Measurements from ENCODE around the gene PTH.

PTH gene

DNA sequence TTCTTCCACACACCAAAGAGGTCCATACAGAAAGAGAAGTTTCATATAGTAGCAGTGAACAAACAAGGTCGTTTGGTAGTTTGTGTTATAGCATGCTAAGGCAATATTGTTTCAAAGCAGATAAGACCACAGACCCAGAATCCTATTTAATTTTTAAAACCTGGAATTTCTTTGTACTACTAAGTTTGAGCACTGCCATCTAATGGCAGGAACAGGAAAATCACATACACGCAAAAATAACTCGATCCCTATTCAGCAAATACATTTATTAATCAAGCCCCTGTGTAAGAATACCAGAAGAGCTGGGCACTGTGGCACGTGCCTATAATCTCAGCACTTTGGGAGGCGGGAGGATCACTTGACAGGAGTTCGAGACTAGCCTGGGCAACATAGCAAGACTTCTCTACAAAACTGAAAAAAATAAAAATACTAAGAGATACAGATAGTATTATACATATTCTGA lies 29.9 kb downstream of the PTH start:
- Histone ChIP-seq H3K36me3 (ENCODE audit: insufficient read depth, insufficient read length, low read length) (no peaks in the 10 kb centered on the region), H3K4me1 (ENCODE audit: insufficient read depth, insufficient read length) (peaks cover 3% of the 10 kb centered on the region), H3K4me3 (ENCODE audit: insufficient read length, low read depth) (no peak overlapping the region), H3K27me3 (ENCODE audit: insufficient read depth, insufficient read length) (no peaks in the 10 kb centered on the region), H3K9me3 (ENCODE audit: insufficient read depth, low read length) (no peaks in the 10 kb centered on the region), H3K9ac (ENCODE audit: insufficient read length, low read depth) (no peak overlapping the region)
- no peak for DNase-seq (ENCODE audit: low read depth, low spot score)
- TF ChIP-seq ZNF274 (IDR thresholded peaks at IDR 0.05; ENCODE audit: low read depth, low read length), result no peak
- no peak for TF ChIP-seq YY1 (IDR thresholded peaks at IDR 0.05; ENCODE audit: insufficient read depth, insufficient read length)
- no peak for TF ChIP-seq SUZ12 (IDR thresholded peaks at IDR 0.05; ENCODE audit: extremely low read depth, insufficient read depth, insufficient read length)

DNA sequence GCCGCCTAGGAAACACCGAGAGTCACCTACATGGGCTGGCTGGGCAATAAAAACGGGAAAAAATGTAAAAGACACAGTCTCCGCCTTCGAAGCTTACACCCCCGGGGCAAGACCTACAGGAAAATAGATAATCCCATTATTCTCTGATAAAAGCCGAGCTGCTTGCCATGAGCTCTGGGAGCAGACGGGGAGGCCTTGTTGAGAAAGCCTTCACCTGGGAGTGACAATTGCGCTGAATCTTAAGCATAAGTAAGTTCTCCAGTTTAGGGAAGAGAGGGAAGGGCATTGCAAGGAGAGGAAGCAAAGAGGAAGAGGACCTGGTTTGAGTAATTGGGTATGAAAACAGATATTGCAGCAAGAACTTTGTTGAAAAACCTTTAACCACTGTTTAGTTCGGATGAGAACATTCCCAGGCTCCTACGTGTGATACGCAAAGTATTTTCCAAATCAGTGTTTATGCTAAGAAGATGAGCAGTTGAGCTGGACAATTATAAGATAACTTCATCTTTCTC lies 32.0 kb downstream of the PTH start:
- DNase-seq (ENCODE audit: low read depth, low spot score), result no peak
- peaks cover 3% of the 10 kb centered on the region for H3K4me1 ChIP-seq (ENCODE audit: insufficient read depth, insufficient read length)
- peak overlapping the region; percentile 71 for H3K9ac ChIP-seq (ENCODE audit: insufficient read length, low read depth)
- no peaks in the 10 kb centered on the region for H3K27me3 ChIP-seq (ENCODE audit: insufficient read depth, insufficient read length)
- H3K4me3 ChIP-seq (ENCODE audit: insufficient read length, low read depth), result peak overlapping the region; percentile 86
- TF ChIP-seq YY1 (IDR thresholded peaks at IDR 0.05; ENCODE audit: insufficient read depth, insufficient read length) (no peak), ZNF274 (IDR thresholded peaks at IDR 0.05; ENCODE audit: low read depth, low read length) (no peak), SUZ12 (IDR thresholded peaks at IDR 0.05; ENCODE audit: extremely low read depth, insufficient read depth, insufficient read length) (no peak)
- peaks cover 8% of the 10 kb centered on the region for H3K36me3 ChIP-seq (ENCODE audit: insufficient read depth, insufficient read length, low read length)
- no peaks in the 10 kb centered on the region for H3K9me3 ChIP-seq (ENCODE audit: insufficient read depth, low read length)

DNA sequence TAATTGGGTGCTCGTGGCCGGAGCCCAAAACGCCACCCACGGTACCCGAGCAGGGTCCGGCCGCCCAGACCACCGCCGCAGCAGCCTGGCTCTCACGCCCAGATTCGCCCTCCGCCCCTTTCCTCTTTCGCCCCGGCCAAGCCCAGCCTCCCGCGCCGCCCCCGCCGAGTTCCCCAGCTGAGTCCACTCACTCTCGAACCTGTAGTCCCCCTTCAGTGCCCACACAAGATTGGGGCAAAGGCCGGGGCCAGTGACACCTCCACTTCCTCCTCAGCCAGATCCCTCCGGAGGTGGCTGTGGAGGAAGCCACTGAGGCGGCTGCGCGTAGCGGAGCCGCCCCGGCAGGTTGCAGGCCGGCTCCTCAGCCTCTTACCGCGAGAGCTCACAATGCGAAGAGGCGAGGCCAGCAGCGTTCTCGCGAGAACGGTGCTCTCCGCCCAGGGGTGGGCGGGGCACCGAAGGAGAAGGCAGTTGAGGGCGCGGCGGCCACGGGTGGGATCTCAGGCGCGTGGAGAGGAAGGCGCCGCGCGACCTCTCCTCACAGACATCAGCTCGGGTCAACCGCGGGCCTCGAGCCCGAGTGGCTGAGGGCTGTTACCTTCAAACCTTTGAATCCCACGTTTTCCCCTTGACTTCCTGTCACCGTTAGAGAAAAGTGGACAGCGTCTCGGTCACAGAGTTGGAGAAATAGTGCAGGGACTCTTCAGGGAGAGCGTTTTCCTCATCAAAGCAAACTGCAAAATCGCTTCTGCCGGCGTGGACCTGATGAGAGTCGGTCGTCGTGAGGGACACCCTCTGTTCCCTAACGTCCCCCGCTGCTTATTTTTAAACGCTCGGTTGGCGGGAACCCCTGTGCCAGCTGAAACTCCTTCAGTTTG lies 32.7 kb downstream of the PTH start, which contains the start of gene BTBD10:
BTBD10 (minus strand) TSS at position 322 of the 878 bp plus-strand sequence. CDS start 18,098 bp downstream, outside the sequence.
- Histone ChIP-seq H3K4me1 (ENCODE audit: insufficient read depth, insufficient read length) (peaks cover 3% of the 10 kb centered on the region), H3K4me3 (ENCODE audit: insufficient read length, low read depth) (peak within 1 kb of the TSS; percentile 86), H3K9me3 (ENCODE audit: insufficient read depth, low read length) (no peaks in the 10 kb centered on the region), H3K9ac (ENCODE audit: insufficient read length, low read depth) (peak within 1 kb of the TSS; percentile 76), H3K27me3 (ENCODE audit: insufficient read depth, insufficient read length) (no peaks in the 10 kb centered on the region), H3K36me3 (ENCODE audit: insufficient read depth, insufficient read length, low read length) (peaks cover 8% of the 10 kb centered on the region)
- peak; percentile 81 for DNase-seq (ENCODE audit: low read depth, low spot score)
- no peak for TF ChIP-seq ZNF274 (IDR thresholded peaks at IDR 0.05; ENCODE audit: low read depth, low read length)
- no peak for TF ChIP-seq SUZ12 (IDR thresholded peaks at IDR 0.05; ENCODE audit: extremely low read depth, insufficient read depth, insufficient read length)
- TF ChIP-seq YY1 (IDR thresholded peaks at IDR 0.05; ENCODE audit: insufficient read depth, insufficient read length), result no peak

DNA sequence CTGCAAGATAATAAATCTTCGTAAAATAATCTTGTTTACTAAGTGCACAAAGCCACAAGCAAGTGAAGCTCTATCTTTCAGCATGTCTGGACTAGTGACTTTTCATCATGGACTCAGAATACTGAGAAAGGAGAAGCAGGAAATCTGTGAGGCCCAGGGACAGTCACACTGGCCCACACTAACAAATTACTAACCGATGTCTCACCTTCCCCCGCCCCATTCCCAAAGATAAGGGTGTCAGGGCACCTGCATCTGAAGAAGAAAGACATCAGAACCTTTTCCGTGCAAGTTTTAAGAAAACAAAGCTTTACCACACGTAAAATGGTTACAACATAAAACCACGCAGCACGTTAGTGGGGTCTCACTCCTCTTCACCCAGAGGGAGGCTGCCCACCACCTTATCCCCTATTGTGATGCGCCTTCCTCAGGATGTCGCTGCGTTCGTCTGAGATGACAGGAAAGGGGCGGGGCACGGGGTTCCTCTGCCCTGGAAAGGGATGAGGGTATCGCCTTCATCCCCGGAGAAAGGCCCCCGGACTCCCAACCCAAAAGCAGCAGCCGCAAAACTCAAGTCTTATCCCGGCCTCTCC lies 33.4 kb downstream of the PTH start:
- Histone ChIP-seq H3K9ac (ENCODE audit: insufficient read length, low read depth) (peak overlapping the region; percentile 76), H3K27me3 (ENCODE audit: insufficient read depth, insufficient read length) (no peaks in the 10 kb centered on the region), H3K4me1 (ENCODE audit: insufficient read depth, insufficient read length) (peaks cover 3% of the 10 kb centered on the region), H3K9me3 (ENCODE audit: insufficient read depth, low read length) (no peaks in the 10 kb centered on the region), H3K36me3 (ENCODE audit: insufficient read depth, insufficient read length, low read length) (peaks cover 8% of the 10 kb centered on the region), H3K4me3 (ENCODE audit: insufficient read length, low read depth) (peak overlapping the region; percentile 86)
- TF ChIP-seq ZNF274 (IDR thresholded peaks at IDR 0.05; ENCODE audit: low read depth, low read length) (no peak), YY1 (IDR thresholded peaks at IDR 0.05; ENCODE audit: insufficient read depth, insufficient read length) (no peak), SUZ12 (IDR thresholded peaks at IDR 0.05; ENCODE audit: extremely low read depth, insufficient read depth, insufficient read length) (no peak)
- peak; percentile 39 for DNase-seq (ENCODE audit: low read depth, low spot score)

DNA sequence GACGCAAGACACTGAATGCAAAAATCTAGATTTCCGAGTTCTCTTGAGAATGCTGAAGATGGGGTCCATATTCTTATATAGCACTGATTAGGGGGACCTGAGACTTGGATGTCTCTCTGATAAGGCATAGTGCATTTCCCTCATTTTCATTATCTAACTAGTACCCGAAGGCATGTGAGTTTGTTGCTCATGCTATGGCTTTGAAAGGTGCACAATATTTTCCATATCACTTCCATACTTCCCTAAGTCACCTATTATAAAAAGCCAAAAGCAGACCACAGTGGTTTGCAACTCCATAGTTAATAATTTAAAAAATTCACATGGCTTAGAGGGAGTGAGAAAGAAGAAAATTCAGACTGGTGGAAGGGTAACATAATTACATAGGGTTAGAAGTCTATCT lies 34.5 kb downstream of the PTH start:
- peaks cover 8% of the 10 kb centered on the region for H3K36me3 ChIP-seq (ENCODE audit: insufficient read depth, insufficient read length, low read length)
- no peak overlapping the region for H3K4me3 ChIP-seq (ENCODE audit: insufficient read length, low read depth)
- no peak for TF ChIP-seq YY1 (IDR thresholded peaks at IDR 0.05; ENCODE audit: insufficient read depth, insufficient read length)
- H3K9ac ChIP-seq (ENCODE audit: insufficient read length, low read depth), result no peak overlapping the region
- no peaks in the 10 kb centered on the region for H3K9me3 ChIP-seq (ENCODE audit: insufficient read depth, low read length)
- no peak for DNase-seq (ENCODE audit: low read depth, low spot score)
- no peaks in the 10 kb centered on the region for H3K27me3 ChIP-seq (ENCODE audit: insufficient read depth, insufficient read length)
- peaks cover 3% of the 10 kb centered on the region for H3K4me1 ChIP-seq (ENCODE audit: insufficient read depth, insufficient read length)

DNA sequence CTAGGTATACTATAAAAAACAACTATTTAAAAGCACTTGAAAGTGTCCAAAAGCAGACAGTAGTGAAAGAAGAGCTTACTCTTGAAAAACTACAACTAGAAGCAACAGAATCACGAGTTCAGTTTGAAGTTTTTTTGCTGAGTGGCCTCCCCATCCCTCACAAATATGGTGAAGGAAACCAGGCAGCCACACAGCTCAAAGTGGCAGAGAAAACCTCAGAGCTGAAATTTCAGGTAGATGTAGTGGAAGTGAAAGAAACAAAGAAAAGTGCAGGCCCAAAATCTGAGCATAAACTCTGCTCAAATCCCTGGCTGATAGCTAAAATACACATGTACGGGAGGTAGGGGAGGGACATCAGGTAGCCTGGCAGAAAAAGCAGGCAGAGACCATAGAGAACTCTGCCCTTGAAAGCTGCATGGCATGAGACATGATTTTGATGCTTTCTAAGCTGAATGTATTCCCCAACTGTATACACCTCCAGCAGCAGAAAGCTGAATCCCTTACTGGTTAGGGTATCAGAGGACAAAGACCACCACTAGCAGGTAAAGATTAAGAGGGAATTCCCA lies 44.9 kb downstream of the PTH start:
- TF ChIP-seq SUZ12 (IDR thresholded peaks at IDR 0.05; ENCODE audit: extremely low read depth, insufficient read depth, insufficient read length) (no peak), ZNF274 (IDR thresholded peaks at IDR 0.05; ENCODE audit: low read depth, low read length) (no peak), YY1 (IDR thresholded peaks at IDR 0.05; ENCODE audit: insufficient read depth, insufficient read length) (no peak)
- no peaks in the 10 kb centered on the region for H3K9me3 ChIP-seq (ENCODE audit: insufficient read depth, low read length)
- no peaks in the 10 kb centered on the region for H3K4me1 ChIP-seq (ENCODE audit: insufficient read depth, insufficient read length)
- no peaks in the 10 kb centered on the region for H3K27me3 ChIP-seq (ENCODE audit: insufficient read depth, insufficient read length)
- H3K4me3 ChIP-seq (ENCODE audit: insufficient read length, low read depth), result no peak overlapping the region
- no peaks in the 10 kb centered on the region for H3K36me3 ChIP-seq (ENCODE audit: insufficient read depth, insufficient read length, low read length)
- H3K9ac ChIP-seq (ENCODE audit: insufficient read length, low read depth), result no peak overlapping the region
- DNase-seq (ENCODE audit: low read depth, low spot score), result no peak

DNA sequence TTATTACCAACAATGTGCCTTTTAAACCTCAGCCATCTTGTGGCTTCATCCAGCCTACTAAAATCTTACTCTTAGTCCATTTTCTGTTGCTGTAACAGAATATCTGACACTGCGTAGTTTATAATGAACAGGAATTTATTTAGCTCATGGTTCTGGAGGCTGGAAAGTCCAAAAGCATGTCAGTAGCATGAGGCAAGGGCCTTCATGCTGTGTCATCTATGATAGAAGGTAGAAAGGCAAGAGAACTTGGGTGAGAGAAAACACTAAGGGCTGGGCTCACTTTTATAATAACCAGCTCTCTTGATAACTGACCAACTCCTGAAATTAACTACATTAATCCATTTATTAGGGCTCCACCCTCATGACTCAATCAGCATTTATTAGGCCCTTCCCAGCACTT lies 46.3 kb downstream of the PTH start:
- H3K4me1 ChIP-seq (ENCODE audit: insufficient read depth, insufficient read length), result no peaks in the 10 kb centered on the region
- DNase-seq (ENCODE audit: low read depth, low spot score), result no peak
- H3K27me3 ChIP-seq (ENCODE audit: insufficient read depth, insufficient read length), result no peaks in the 10 kb centered on the region
- TF ChIP-seq ZNF274 (IDR thresholded peaks at IDR 0.05; ENCODE audit: low read depth, low read length), result no peak
- H3K4me3 ChIP-seq (ENCODE audit: insufficient read length, low read depth), result no peak overlapping the region
- no peaks in the 10 kb centered on the region for H3K36me3 ChIP-seq (ENCODE audit: insufficient read depth, insufficient read length, low read length)
- H3K9me3 ChIP-seq (ENCODE audit: insufficient read depth, low read length), result no peaks in the 10 kb centered on the region
- no peak overlapping the region for H3K9ac ChIP-seq (ENCODE audit: insufficient read length, low read depth)

All from NT2/D1 (cell line).